Measurements from ENCODE around the gene CFHR2.

DNA sequence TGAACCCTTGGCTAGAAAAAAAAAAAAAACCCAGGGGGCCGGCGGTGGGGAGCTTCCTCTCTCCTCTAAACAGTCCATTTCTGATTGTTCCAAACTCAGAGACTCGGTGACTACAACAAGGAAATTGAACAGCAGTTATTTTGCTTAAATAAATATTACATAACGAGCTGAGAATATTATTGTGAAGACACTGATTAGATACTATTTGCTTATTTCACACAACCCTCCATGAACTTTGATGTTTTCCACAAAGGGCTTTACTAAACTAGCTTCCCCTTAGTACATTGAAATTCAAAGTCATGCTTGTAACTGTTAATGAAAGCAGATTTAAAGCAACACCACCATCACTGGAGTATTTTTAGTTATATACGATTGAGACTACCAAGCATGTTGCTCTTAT is 33.7 kb downstream of the CFHR2 start, which contains the start of gene CFHR5:
- TF ChIP-seq EZH2phosphoT487 (IDR thresholded peaks at IDR 0.05; ENCODE audit: borderline replicate concordance, low read length) = no peak
- TF ChIP-seq, protein P1, sequence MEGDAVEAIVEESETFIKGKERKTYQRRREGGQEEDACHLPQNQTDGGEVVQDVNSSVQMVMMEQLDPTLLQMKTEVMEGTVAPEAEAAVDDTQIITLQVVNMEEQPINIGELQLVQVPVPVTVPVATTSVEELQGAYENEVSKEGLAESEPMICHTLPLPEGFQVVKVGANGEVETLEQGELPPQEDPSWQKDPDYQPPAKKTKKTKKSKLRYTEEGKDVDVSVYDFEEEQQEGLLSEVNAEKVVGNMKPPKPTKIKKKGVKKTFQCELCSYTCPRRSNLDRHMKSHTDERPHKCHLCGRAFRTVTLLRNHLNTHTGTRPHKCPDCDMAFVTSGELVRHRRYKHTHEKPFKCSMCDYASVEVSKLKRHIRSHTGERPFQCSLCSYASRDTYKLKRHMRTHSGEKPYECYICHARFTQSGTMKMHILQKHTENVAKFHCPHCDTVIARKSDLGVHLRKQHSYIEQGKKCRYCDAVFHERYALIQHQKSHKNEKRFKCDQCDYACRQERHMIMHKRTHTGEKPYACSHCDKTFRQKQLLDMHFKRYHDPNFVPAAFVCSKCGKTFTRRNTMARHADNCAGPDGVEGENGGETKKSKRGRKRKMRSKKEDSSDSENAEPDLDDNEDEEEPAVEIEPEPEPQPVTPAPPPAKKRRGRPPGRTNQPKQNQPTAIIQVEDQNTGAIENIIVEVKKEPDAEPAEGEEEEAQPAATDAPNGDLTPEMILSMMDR (IDR thresholded peaks at IDR 0.05; ENCODE audit: low read depth, low read length, poor library complexity, severe bottlenecking) = no peak
